ENCODE measurements around the gene PET100.

PET100 gene, protein sequence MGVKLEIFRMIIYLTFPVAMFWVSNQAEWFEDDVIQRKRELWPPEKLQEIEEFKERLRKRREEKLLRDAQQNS

GRCh38 chr19:7629347-7630054, at the start of gene PET100, which contains the start of gene XAB2:
PET100 (plus strand) TSS chr19:7629793; CDS start chr19:7629834, 41 bp downstream.
XAB2 (minus strand) TSS chr19:7629545; CDS start chr19:7629527, 18 bp downstream.
- DNase-seq: peak; percentile 98

- DNase-seq: no peak
Measured at GRCh38 chr19:7582446-7582845, 47.1 kb upstream of the PET100 start.

- no peak for DNase-seq
Measured at GRCh38 chr19:7589822-7590221, 39.8 kb upstream of the PET100 start.

GRCh38 chr19:7590256-7590655, 39.3 kb upstream of the PET100 start:
- no peak for DNase-seq

GRCh38 chr19:7595466-7596133, 34.0 kb upstream of the PET100 start, which contains the start of gene CAMSAP3:
CAMSAP3 (plus strand) TSS chr19:7595863; CDS start chr19:7596003, 140 bp downstream.
- DNase-seq: peak; percentile 82

DNA sequence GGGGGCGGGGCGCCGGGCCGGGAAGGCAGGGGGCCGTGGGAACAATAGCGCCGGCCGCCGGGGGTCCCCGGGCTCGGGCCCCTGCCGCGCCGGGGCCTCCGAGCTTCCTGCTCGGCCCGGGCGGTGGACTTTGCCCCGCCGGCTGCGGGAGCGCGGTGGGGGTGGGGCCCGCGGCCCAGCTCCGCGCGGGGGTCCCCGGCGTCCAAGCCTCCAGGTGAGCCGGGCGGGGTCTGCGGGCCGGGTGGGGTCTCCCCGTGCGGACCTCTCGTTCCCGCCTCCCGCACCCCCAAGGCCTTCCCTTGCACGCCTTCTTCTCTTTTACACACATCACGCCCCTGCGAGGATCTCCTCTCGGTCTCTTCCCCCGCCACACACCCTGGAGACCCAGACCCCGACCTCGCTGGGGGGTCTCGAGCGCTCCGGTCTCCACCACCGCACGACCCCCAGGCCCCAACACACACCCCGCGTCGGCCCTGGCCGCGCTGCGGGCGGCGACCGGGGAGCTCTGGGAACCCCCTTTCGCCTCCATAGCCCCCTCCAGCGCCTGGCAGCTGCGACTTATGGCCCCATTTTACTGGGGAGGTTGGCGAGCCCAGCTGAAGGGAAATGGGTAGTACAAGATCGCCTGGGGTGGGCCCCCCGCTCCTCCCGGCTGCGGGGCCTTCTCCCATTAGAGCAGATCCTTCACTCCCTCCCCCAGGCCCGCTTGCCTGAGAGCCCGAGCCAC, 33.2 kb upstream of the PET100 start:
- no peak for DNase-seq

DNA sequence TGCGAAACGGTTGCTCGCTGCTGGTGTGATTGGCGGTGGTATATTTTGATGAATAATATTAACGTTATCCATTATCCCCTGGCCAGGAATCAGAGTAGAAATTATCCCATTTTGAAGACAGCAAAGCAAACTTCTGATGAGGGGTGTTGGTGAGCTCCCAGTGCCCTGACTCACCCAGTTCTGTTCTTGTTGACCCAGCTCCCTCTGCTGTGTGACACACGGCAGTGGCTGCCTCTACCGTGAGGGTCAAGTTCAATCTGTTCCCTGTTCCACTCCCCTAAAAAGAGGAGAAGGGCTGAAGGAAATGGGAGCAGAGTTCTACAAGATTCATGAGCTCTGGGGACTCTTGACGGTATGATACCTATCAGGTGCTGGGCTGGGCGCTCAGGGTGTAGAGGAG, 31.9 kb upstream of the PET100 start:
- no peak for DNase-seq

- DNase-seq: no peak
Measured at GRCh38 chr19:7598180-7598579, 31.4 kb upstream of the PET100 start.

GRCh38 chr19:7600721-7601120, 28.9 kb upstream of the PET100 start:
- no peak for DNase-seq

- no peak for DNase-seq
Measured at GRCh38 chr19:7602240-7602934, 27.2 kb upstream of the PET100 start.

DNA sequence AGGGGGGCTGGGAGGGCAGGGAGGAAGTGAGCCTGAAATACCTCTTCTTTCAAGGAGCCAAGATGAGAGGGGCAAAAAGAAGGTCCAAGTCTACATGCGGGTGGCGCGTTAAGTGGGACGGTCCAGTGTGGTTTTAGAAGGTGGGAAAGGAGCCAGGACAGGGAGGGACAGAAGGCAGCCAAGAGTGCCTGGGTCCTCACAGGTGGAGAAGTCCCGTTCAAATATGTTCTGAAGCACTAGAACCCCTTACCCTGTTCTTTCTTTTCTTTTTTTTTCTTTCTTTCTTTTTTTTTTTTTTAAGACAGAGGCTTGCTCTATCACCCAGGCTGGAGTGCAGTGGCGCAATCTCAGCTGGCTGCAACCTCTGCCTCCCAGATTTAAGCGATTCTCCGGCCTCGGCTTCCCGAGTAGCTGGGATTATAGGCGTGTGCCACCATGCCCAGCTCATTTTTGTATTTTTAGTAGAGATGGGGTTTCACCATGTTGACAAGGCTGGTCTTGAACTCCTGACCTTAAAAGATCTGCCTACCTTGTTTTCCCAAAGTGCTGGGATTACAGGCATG, 26.6 kb upstream of the PET100 start:
- DNase-seq: no peak

DNA sequence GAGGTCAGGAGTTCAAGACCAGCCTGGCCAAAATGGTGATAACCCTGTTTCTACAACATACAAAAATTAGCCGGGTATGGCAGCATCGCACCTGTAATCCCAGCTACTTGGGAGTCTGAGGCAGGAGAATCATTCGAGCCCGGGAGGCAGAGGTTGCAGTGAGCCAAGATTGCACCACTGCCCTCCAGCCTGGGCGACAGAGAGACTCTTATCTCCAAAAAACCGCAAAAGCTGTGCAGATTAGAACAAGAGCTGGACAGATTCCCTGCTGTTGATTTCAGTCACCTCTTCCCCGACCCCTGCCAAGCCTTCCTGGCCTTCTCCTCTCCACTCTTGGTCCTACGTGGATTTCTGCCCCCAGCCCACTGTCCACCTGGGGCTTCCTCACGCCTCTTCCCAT, 25.7 kb upstream of the PET100 start:
- DNase-seq: no peak

DNA sequence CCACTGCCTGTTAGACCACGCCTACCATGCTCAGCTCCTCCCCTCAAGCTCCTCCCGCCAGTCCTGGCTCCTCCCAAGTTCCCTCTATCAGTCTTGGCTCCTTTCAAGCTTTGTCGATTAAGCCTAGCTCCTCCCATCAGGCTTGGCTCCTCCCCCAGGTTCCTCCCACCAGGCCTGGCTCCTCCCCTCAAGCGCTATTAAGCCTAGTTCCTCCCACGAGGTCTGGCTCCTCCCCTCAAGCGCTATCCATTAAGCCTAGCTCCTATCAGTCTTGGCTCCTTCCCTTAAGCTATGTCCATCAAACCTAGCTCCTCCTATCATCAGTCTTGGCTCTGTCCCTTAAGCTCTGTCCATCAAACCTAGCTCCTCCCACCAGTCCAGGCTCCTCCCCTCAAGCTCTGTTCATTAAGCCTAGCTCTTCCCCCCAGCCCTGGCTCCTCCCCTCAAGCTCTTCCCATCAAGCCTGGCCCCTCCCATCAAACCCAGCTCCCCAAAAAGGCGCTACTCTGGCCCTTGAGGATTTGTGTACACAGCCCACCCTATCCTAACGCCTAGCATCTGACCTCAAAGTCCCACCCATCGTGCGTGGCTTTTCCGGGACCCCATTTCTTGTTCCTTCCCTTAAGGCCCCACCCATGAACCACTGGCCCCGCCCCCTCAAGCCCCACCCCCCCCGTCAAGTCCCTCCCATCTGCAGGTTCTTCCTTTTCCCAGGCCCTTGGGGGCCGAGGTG, 23.9 kb upstream of the PET100 start:
- no peak for DNase-seq

DNA sequence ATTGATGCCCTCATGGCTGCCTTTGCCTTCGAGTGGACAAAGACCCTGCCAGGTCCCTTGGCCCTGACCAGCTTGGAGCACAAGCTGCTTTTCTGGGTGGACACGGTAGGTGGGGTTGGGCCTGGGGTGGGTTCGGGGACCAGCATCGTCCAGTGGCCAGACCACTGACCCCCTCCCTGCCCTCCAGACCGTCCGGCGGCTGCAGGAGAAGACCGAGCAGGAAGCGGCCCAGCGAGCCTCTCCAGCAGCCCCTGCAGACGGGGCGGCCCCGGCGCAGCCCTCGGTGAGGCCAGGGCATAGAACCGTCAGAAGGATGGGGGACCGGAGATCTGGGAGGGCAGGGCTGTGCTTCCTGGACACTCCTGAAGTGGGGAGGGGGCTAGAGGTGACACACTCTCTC, 23.3 kb upstream of the PET100 start:
- no peak for DNase-seq

- no peak for DNase-seq
Measured at GRCh38 chr19:7607212-7607873, 22.2 kb upstream of the PET100 start.

DNA sequence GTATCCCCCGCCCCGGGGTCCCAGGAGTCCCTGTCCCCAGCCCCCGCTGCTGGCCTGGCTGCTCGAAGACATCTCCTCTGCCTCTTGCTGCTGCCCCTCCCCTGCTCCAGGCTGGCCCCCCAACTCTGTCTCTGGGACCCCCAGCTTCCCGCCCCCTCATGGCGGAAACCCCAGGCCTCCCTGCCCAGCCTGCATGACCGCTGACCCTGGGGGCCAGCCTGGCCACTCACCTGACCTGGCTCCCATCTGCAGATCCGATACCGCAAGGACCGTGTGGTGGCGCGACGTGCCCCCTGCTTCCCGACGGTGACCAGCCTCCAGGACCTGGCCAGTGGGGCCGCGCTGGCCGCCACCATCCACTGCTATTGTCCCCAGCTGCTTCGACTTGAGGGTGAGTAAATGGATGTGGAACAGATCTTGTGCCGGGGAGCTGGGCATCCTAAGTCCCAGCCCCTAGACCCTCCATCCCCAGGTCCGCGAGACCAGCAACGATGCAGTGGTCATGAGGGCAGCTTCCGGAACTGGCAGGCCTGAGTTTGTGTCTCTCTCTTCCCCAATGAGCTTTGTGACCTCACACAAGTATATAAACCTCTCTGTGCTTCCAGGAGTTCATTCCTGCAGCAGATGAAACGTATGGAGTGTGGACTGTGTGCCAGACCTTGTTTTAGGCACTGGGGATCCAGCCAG, 21.6 kb upstream of the PET100 start:
- DNase-seq: no peak

DNA sequence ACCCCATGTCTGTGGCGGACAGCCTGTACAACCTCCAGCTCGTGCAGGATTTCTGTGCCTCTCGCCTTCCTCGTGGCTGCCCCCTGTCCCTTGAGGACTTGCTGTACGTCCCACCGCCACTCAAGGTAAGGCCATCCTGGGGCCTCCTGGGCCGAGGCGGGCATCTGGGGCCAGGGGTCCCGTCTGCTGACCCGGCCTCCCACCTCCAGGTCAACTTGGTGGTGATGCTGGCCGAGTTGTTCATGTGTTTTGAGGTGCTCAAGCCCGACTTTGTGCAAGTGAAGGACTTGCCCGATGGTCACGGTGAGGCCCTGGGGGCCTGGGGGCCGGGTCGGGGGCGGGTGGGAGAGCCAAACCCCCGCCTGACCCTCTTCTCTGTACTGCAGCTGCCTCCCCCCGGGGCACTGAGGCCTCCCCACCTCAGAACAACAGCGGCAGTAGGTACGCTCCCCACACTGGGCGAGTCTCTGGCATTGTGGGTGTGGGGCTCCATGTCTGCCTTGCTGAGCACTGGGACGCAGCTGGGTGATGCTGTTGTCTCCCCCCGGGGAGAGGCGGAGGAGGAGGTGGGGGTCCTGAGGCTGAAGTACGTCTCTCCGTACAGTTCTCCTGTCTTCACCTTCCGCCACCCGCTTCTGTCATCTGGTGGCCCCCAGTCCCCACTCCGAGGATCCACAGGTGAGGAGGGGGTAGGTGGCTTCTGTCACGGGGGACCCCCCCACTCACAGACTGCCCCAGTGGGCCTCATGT, 18.9 kb upstream of the PET100 start:
- no peak for DNase-seq

GRCh38 chr19:7611541-7612279, 17.9 kb upstream of the PET100 start:
- DNase-seq: no peak
